Sigmoid colon (tissue), 4 donors: ENCODE results near the gene KIF2B.

Experiments used
- POLR2AphosphoS5 ChIP-seq, 4 donors: sonication (generic); formaldehyde crosslinking; IDR thresholded peaks; one replicate each; pipeline ENCODE4 v1.6.1; 2017; ENCODE audit warnings: antibody characterized with exemption in 4 of 4
- TF ChIP-seq, protein P1 (sequence below), 4 experiments: fragments of 450-650 bp in 3 of 4; fragments of 200-600 bp in 1 of 4; IDR thresholded peaks; one replicate each; pipeline ENCODE4 v1.5.1; 2016 to 2019; ENCODE audit warnings: antibody characterized with exemption in 4 of 4, mild to moderate bottlenecking in 3 of 4, moderate library complexity in 2 of 4

GRCh38 chr17:53791551-53791950 lies 31.2 kb upstream of the KIF2B start:
- TF ChIP-seq, protein P1, sequence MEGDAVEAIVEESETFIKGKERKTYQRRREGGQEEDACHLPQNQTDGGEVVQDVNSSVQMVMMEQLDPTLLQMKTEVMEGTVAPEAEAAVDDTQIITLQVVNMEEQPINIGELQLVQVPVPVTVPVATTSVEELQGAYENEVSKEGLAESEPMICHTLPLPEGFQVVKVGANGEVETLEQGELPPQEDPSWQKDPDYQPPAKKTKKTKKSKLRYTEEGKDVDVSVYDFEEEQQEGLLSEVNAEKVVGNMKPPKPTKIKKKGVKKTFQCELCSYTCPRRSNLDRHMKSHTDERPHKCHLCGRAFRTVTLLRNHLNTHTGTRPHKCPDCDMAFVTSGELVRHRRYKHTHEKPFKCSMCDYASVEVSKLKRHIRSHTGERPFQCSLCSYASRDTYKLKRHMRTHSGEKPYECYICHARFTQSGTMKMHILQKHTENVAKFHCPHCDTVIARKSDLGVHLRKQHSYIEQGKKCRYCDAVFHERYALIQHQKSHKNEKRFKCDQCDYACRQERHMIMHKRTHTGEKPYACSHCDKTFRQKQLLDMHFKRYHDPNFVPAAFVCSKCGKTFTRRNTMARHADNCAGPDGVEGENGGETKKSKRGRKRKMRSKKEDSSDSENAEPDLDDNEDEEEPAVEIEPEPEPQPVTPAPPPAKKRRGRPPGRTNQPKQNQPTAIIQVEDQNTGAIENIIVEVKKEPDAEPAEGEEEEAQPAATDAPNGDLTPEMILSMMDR (IDR thresholded peaks at IDR 0.05): no peak
- TF ChIP-seq POLR2AphosphoS5 (IDR thresholded peaks at IDR 0.05): no peak
